ENCODE results near the gene LRRC46.

DNA sequence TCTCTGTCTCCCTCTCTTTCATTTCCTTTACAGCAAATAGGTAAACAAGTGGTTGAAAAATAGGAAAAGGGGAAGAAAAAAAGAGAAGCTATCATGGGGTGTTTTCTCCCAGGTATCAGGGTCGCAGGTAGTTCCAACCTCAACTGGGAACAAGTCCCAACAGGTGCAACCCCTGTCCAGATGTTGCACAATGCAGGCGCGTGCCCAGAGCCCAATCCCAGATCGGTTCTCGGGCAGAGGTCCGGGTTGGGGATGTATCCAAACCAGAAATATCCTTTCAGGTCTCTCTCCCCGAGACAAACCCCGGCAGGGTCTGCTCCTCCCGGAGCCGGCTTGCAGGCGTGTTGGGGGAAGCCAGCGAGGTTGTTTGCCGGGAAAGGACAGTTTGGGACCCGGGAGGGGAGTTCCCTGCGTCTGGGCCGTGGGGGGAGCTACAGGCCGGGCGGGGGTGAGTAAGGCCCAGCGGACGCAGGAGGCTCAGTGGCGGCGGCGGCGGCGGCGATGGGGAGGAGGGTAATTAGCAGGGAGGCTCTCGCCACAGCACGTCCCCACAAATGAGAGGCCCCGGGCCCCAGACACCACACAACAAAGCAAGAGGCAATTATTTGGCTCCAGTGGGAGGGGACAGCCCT, 40.7 kb downstream of the LRRC46 start:
- TF ChIP-seq, protein P1, sequence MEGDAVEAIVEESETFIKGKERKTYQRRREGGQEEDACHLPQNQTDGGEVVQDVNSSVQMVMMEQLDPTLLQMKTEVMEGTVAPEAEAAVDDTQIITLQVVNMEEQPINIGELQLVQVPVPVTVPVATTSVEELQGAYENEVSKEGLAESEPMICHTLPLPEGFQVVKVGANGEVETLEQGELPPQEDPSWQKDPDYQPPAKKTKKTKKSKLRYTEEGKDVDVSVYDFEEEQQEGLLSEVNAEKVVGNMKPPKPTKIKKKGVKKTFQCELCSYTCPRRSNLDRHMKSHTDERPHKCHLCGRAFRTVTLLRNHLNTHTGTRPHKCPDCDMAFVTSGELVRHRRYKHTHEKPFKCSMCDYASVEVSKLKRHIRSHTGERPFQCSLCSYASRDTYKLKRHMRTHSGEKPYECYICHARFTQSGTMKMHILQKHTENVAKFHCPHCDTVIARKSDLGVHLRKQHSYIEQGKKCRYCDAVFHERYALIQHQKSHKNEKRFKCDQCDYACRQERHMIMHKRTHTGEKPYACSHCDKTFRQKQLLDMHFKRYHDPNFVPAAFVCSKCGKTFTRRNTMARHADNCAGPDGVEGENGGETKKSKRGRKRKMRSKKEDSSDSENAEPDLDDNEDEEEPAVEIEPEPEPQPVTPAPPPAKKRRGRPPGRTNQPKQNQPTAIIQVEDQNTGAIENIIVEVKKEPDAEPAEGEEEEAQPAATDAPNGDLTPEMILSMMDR (IDR thresholded peaks at IDR 0.05): no peak
- TF ChIP-seq POLR2A (IDR thresholded peaks at IDR 0.05): no peak
